GM19351 (cell line): ENCODE measurements around the gene AMPD3.

Experiments used
- ATAC-seq: cut with Tn5 transposase; IDR thresholded peaks from one replicate; pipeline ENCODE4 v1.9.1; 2021; ENCODE audit warnings: mild to moderate bottlenecking, moderate library complexity; ENCODE audit not compliant: unreplicated experiment

The AMPD3 gene

GRCh38 chr11:10459029-10459970 is 4.2 kb downstream of the AMPD3 start:
- ATAC-seq, result peak; percentile 45

GRCh38 chr11:10460611-10461275 is 5.7 kb downstream of the AMPD3 start:
- ATAC-seq, result no peak

- ATAC-seq, result no peak
Measured at GRCh38 chr11:10461276-10461790, 6.3 kb downstream of the AMPD3 start.

GRCh38 chr11:10462746-10463300 is 7.8 kb downstream of the AMPD3 start:
- ATAC-seq, result no peak

- ATAC-seq, result no peak
Measured at GRCh38 chr11:10473371-10473770, 18.3 kb downstream of the AMPD3 start.

GRCh38 chr11:10474551-10474950 is 19.5 kb downstream of the AMPD3 start:
- ATAC-seq, result no peak

- no peak for ATAC-seq
Measured at GRCh38 chr11:10476342-10476741, 21.3 kb downstream of the AMPD3 start.

GRCh38 chr11:10476927-10477689 is 22.0 kb downstream of the AMPD3 start:
- no peak for ATAC-seq

GRCh38 chr11:10477690-10478046 is 22.6 kb downstream of the AMPD3 start:
- no peak for ATAC-seq

- no peak for ATAC-seq
Measured at GRCh38 chr11:10478066-10478465, 23.0 kb downstream of the AMPD3 start.

GRCh38 chr11:10478574-10479550 is 23.8 kb downstream of the AMPD3 start:
- no peak for ATAC-seq

- ATAC-seq, result no peak
Measured at GRCh38 chr11:10480026-10480425, 25.0 kb downstream of the AMPD3 start.

GRCh38 chr11:10480760-10481159 is 25.7 kb downstream of the AMPD3 start:
- no peak for ATAC-seq

GRCh38 chr11:10481560-10482349 is 26.7 kb downstream of the AMPD3 start:
- no peak for ATAC-seq

GRCh38 chr11:10483174-10483573 is 28.1 kb downstream of the AMPD3 start:
- no peak for ATAC-seq

GRCh38 chr11:10483584-10483983 is 28.5 kb downstream of the AMPD3 start:
- ATAC-seq, result no peak

GRCh38 chr11:10484461-10485180 is 29.6 kb downstream of the AMPD3 start:
- no peak for ATAC-seq

GRCh38 chr11:10485646-10486045 is 30.6 kb downstream of the AMPD3 start:
- ATAC-seq, result no peak
